ENCODE results near the gene RCOR1.

The RCOR1 gene

DNA sequence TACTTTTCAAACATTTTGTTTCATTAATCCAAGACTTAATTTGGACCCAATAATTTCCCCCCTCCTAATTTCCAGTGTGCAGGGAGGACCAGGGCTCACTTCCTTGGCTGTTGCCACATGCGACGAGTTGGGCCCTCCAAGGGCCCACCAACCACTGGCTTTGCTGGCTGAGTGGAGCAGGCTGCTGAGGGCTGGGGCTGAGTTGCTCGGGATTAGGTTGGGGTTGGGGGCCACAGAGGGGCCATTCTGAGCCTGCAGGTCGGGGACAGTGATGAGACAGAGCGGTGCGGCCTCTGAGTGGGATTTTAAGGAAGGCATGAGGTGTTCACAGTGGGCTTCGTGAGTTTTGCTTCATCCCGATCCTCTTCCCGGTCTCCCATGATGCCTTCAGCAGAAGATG, 178.7 kb downstream of the RCOR1 start:
- DNase-seq (ENCODE audit: low read depth in 2 of 2, low spot score in 1 of 2): no peak

DNA sequence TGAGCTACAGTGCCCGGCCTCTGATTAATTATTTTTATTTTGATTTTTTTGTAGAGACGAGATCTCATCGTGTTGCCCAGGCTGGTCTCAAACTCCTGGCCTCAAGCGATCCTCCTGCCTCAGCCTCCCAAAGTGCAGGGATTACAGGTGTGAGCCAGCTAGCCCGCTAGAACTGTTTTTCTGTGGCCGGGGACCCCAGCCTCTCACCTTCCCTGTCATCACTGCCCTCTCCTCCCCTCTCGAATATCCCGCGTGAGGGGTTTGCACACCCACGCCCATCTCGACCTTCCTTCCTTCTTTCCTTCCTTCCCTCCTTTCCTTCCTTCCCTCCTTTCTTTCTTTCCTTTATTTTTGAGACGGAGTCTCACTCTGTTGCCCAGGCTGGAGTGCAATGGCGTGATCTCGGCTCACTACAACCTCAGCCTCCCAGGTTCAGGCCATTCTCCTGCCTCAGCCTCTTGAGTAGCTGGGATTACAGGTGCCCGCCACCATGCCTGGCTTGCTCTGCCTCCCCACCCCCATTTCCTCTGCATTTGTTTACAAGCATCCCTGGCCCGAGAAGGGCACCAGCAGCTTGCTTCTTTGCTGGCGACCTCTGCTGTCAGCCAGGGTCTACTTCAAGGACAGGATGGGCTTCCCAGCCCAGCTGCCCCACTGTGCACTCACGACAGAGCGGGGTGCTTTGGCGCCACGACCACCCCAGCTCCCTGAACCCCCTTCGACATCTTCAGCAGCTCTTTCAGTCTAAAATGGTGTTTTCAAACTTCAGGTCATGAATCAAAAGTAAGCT, 180.5 kb downstream of the RCOR1 start:
- no peak for DNase-seq (ENCODE audit: low read depth in 2 of 2, low spot score in 1 of 2)

GRCh38 chr14:102774391-102775153, 182.1 kb downstream of the RCOR1 start:
- DNase-seq (ENCODE audit: low read depth in 2 of 2, low spot score in 1 of 2): peak in 1 of 2 donors; percentile 24

DNA sequence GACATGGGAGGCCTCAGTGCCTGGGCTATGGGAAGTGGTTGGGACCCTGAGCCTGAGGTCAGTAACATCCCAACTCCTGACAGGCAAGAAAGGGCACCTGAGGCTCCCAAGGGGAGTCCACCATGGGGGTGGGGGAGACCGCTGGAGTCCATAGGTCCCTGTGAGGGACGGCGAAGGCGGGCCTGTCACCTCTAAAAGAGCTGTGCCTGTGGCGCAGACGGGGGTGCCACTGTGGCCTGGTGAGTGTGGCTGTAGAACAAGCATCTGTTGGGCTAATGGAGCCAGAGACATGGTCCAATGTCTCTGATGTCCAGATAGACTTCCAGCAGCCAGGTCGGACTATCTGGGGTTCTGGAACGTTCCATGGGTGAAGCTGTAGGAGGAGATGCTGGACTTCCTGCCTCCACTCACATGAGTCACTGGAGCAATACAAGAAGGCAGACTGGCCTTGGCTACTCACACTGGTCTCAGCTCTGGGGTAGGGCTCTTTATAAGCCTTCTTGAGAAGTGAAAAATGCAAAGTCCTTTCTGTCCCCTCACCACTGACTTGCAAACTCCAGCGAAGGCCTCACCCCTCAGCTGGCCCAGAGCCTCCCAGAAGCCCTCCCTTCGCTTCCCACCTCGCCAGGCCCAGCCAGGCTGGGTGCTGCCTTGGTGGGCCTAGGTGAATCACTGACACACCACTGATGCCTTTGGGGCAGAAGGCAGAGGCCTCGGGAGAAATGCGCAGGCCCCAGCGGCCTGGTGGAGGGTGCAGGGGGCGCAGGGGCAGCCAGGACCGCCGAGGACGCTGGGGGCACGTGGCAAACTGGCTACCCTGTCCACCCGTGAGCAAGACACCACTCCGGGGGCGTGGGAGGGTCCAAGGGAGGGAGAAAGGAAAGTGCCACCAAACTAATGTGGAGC, 183.7 kb downstream of the RCOR1 start:
- DNase-seq (ENCODE audit: low read depth in 2 of 2, low spot score in 1 of 2): no peak

GRCh38 chr14:102776761-102777710, 184.6 kb downstream of the RCOR1 start, which contains the start of gene TRAF3:
TRAF3 (plus strand) TSS chr14:102777449; CDS start chr14:102870202, 92,753 bp downstream.
- peak; percentile 56 to 75 for DNase-seq (ENCODE audit: low read depth in 2 of 2, low spot score in 1 of 2)

- DNase-seq (ENCODE audit: low read depth in 2 of 2, low spot score in 1 of 2): no peak
Observed at GRCh38 chr14:102777711-102778337, 185.4 kb downstream of the RCOR1 start.

- DNase-seq (ENCODE audit: low read depth in 2 of 2, low spot score in 1 of 2): no peak
Observed at GRCh38 chr14:102778338-102779083, 186.1 kb downstream of the RCOR1 start.

DNA sequence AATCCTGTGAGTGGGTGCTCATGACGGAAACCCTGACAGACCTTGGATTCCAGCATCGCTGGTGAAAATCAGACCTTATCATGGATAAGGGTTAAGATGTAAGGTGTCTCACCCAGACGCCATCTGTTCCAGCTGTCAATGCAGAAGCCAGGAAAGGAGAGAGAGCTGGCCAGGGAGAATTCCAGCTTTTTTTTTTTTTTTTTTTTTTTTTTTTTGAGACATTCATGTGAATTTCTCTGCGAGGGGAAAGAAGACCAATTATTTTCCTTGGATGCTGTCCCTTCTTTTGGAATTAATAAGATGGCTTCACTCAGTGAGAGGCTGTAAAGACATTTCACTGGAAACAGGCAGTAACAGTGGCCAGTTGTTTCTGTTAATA, 186.6 kb downstream of the RCOR1 start:
- DNase-seq (ENCODE audit: low read depth in 2 of 2, low spot score in 1 of 2): no peak

- DNase-seq (ENCODE audit: low read depth in 2 of 2, low spot score in 1 of 2): no peak
Observed at GRCh38 chr14:102779574-102780315, 187.3 kb downstream of the RCOR1 start.

Measured in stimulated activated CD8-positive, alpha-beta memory T cell treated with anti-CD3 and anti-CD28 coated beads, Interleukin-4, amount 100 ng/mL, for 4 hours (primary cell).